Measurements from ENCODE around the gene PTCD2. TPM values are rescaled to one million over a fixed set of nuclear protein-coding genes. Genes with fewer than 3 reads are reported as not detected.

Gene PTCD2
- total and polyA plus RNA-seq, 9 of the 15 experiments (the other 6 are each of a cell fraction or from before 2014, with no cell fraction given), result 11.9 to 28.5 (median 18.6) TPM

DNA sequence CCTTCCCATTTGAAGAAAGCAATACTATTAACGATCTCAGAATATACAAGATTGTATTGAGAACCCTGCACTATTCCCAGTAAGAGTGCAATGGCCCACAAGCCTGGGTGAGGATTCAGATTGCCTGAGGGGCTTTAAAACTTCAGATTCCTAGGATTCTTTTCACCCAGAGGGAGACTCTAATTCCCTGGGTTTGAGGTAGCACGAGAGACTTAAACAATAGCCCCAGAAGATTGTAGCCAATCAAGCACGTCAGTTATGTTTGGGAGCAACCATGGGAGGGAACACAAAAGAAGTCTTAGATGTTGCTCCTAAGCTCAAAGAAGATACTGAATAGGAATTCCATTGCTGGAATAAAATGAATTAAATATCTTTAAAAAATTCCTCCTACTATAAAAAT, 18.0 kb upstream of the PTCD2 start:
- H3K9ac ChIP-seq (ENCODE audit: insufficient read depth in 1 of 2, low read depth in 2 of 2, low read length in 2 of 2), result no peak overlapping the region
- 88% methylated on average over 3 of the region's 3 CpGs for WGBS (ENCODE audit: insufficient coverage, low coverage, missing lambda C conversion rate)
- H3K79me2 ChIP-seq (ENCODE audit: control insufficient read depth, insufficient read depth, low read length), result peaks cover 93% of the 10 kb centered on the region
- H3K9me1 ChIP-seq (ENCODE audit: control insufficient read depth, insufficient read depth, low read length), result no peaks in the 10 kb centered on the region
- CTCF ChIA-PET (ENCODE audit: low intra/inter-chr PET ratio), result no interaction called here
- in situ Hi-C loops (cut with MboI), result loop anchor here (25.0 kb wide), 1 partner anchor 515 kb away; no protein-coding TSS in a partner anchor
- BruUV-seq (replicated peaks), result no TSS peak
- H3K9me3 ChIP-seq (replicated peaks; ENCODE audit: control insufficient read depth, insufficient read depth, low read depth, low read length), result no peaks in the 10 kb centered on the region
- no peaks in the 10 kb centered on the region for H4K20me1 ChIP-seq (replicated peaks; ENCODE audit: control insufficient read depth, insufficient read depth, low read length)
- no peak overlapping the region for H2AFZ ChIP-seq (ENCODE audit: low read depth, low read length)
- H3K4me2 ChIP-seq (ENCODE audit: insufficient read depth, low read length), result no peak overlapping the region
- no peak for FAIRE-seq
- H3K27me3 ChIP-seq (ENCODE audit: control insufficient read depth in 2 of 2, insufficient read depth in 2 of 2, low read length in 2 of 2), result no peaks in the 10 kb centered on the region
- H3K36me3 ChIP-seq (ENCODE audit: control insufficient read depth, insufficient read depth, low read length), result peaks cover 48% of the 10 kb centered on the region; the same call in 2 of the 3 replicates
- peaks cover 6 to 27% of the 10 kb centered on the region in 2 experiments for H3K4me1 ChIP-seq (replicated peaks in 1 of 2; ENCODE audit: control insufficient read depth in 2 of 2, insufficient read depth in 2 of 2, low read length in 2 of 2)
- intact Hi-C loops (cut with micrococcal nuclease), result no loop called here
- no peak overlapping the region for H3K4me3 ChIP-seq
- POLR2A ChIA-PET, result interaction anchor here (1.1 to 1.7 kb wide), 2 partner anchors 9 to 20 kb away, joined by 4 to 8 read pairs; no protein-coding TSS in a partner anchor
- no peak for ATAC-seq
- no peak for DNase-seq (ENCODE audit: extremely low read depth in 1 of 4, low spot score in 3 of 4)
- no peak overlapping the region for H3K27ac ChIP-seq (ENCODE audit: extremely low read depth, low read depth, low read length)
- TF ChIP-seq, protein P1, sequence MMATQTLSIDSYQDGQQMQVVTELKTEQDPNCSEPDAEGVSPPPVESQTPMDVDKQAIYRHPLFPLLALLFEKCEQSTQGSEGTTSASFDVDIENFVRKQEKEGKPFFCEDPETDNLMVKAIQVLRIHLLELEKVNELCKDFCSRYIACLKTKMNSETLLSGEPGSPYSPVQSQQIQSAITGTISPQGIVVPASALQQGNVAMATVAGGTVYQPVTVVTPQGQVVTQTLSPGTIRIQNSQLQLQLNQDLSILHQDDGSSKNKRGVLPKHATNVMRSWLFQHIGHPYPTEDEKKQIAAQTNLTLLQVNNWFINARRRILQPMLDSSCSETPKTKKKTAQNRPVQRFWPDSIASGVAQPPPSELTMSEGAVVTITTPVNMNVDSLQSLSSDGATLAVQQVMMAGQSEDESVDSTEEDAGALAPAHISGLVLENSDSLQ (IDR thresholded peaks at IDR 0.05), result no peak
- TF ChIP-seq ZNF347 (CRISPR knock-in tag; IDR thresholded peaks at IDR 0.05; ENCODE audit: low read depth) (no peak), MTA2 (IDR thresholded peaks at IDR 0.05; ENCODE audit: low read depth) (no peak), SRSF9 (IDR thresholded peaks at IDR 0.05; ENCODE audit: borderline replicate concordance, low read depth, low read length) (no peak)
- TF ChIP-seq, protein P2, sequence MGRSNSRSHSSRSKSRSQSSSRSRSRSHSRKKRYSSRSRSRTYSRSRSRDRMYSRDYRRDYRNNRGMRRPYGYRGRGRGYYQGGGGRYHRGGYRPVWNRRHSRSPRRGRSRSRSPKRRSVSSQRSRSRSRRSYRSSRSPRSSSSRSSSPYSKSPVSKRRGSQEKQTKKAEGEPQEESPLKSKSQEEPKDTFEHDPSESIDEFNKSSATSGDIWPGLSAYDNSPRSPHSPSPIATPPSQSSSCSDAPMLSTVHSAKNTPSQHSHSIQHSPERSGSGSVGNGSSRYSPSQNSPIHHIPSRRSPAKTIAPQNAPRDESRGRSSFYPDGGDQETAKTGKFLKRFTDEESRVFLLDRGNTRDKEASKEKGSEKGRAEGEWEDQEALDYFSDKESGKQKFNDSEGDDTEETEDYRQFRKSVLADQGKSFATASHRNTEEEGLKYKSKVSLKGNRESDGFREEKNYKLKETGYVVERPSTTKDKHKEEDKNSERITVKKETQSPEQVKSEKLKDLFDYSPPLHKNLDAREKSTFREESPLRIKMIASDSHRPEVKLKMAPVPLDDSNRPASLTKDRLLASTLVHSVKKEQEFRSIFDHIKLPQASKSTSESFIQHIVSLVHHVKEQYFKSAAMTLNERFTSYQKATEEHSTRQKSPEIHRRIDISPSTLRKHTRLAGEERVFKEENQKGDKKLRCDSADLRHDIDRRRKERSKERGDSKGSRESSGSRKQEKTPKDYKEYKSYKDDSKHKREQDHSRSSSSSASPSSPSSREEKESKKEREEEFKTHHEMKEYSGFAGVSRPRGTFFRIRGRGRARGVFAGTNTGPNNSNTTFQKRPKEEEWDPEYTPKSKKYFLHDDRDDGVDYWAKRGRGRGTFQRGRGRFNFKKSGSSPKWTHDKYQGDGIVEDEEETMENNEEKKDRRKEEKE (IDR thresholded peaks at IDR 0.05; ENCODE audit: borderline replicate concordance in 1 of 2, control insufficient read depth in 1 of 2, low read depth in 2 of 2, low read length in 1 of 2), result no peak
- TF ChIP-seq, protein P3, sequence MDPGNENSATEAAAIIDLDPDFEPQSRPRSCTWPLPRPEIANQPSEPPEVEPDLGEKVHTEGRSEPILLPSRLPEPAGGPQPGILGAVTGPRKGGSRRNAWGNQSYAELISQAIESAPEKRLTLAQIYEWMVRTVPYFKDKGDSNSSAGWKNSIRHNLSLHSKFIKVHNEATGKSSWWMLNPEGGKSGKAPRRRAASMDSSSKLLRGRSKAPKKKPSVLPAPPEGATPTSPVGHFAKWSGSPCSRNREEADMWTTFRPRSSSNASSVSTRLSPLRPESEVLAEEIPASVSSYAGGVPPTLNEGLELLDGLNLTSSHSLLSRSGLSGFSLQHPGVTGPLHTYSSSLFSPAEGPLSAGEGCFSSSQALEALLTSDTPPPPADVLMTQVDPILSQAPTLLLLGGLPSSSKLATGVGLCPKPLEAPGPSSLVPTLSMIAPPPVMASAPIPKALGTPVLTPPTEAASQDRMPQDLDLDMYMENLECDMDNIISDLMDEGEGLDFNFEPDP (CRISPR knock-in tag; IDR thresholded peaks at IDR 0.05), result no peak
- TF ChIP-seq, protein P4, sequence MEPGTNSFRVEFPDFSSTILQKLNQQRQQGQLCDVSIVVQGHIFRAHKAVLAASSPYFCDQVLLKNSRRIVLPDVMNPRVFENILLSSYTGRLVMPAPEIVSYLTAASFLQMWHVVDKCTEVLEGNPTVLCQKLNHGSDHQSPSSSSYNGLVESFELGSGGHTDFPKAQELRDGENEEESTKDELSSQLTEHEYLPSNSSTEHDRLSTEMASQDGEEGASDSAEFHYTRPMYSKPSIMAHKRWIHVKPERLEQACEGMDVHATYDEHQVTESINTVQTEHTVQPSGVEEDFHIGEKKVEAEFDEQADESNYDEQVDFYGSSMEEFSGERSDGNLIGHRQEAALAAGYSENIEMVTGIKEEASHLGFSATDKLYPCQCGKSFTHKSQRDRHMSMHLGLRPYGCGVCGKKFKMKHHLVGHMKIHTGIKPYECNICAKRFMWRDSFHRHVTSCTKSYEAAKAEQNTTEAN (CRISPR knock-in tag; IDR thresholded peaks at IDR 0.05), result no peak
